SW 1271 (cell line): Measurements from ENCODE around the gene LRRC8C.

Source experiments
- DNase-seq, 2 experiments: peaks; one replicate each; lab custom pipeline; 2025; lab: John Stamatoyannopoulos, UW

Gene LRRC8C

DNA sequence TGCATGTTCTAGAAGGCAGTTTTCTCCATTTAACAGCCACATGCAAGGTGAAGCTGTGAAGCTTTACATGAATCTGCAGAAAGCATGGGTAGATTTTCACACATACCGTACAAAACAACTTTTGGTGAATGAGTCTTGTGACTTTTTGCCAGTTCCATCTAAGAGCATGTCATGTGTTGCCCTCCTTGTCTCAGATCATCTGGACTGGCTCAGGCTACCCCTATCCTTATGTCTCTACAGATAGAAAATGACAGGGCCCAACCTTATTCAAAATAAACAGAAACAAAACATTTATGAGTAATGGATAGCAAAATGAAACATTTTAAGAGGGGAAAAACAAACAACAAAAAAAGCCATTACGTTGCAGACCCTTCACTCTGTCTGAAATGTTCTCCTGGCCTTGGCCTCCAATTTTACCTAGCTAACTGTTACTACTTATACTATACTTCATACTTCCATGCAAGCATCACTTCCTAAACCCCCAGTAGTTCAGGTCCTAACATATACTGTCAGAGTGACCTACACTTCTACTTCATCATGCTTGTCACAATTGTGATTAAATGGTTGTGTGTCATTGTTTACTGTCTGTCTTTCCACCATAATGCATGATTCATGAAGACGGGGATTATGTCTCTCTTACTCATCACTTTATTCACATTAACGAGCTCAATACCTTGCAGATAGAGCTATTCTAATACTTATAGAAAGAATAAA, 39.0 kb downstream of the LRRC8C start:
- DNase-seq = no peak

DNA sequence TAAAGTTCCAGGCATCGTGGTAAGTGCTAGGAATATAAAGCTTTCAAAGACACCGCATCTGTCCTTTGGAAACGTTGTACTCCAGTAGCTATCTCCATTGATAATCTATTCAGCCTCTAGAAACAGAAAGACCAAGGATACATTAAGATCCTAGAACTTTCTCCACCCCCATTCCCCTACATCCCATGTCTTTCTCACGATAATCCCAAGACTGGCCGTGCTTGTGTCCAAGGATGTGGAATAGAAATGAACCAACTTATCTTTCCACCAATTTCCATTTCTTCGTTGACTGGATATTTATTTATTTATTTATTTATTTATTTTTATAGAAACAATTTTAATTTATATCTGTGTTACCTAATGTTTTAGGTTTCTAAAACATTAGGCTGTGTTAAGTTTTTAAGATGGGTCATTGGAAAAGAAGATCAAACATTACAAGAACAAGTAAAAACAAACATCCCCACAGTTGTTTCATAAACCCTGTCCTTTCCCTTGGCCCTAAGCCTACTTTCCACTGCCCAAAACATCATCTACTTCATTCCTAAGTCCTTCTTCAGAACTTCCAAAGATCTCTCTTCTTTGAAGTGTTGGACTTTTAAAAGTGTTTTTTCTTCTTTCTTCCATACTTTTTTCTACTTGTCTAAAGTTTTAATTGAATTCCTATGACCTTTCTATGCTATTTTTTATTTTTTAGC, 39.7 kb downstream of the LRRC8C start:
- DNase-seq = no peak

DNA sequence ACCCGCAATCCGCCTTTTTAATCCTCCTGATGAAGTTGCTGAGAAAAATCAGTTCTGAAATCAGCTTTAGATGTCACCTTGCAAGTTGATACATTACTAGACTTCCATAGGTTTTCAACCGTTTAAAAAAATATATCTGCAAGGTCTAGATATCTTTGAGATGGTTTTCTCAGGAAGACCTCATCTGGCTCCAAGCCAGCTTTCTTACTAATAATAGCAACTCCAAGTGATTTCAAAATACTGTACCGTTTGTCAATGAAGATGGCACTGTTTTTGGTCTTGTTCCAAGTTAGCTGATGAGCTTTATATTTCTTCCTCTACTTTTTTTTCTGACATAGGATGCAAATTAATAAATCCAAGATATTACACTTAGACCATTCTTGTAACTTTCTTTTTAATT, 40.3 kb downstream of the LRRC8C start:
- no peak for DNase-seq

DNA sequence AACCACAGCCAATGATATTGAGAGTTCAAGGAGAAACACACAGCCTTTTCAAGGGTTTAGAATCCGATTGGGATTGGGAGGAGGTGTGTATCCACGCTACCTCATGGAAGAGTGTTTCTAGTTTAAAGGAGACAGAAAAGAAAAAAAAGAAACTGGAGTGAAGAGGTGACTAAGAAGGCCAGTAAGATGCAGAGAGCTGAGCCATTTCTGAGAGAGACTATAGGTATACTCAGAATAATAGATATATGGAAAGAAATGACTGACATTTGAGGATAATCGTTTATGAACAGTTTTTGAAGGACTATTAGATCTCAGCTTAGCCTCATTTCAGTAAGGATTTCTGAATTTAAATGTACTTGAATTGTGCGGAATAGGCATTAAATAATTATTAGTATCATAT, 42.8 kb downstream of the LRRC8C start:
- no peak for DNase-seq

DNA sequence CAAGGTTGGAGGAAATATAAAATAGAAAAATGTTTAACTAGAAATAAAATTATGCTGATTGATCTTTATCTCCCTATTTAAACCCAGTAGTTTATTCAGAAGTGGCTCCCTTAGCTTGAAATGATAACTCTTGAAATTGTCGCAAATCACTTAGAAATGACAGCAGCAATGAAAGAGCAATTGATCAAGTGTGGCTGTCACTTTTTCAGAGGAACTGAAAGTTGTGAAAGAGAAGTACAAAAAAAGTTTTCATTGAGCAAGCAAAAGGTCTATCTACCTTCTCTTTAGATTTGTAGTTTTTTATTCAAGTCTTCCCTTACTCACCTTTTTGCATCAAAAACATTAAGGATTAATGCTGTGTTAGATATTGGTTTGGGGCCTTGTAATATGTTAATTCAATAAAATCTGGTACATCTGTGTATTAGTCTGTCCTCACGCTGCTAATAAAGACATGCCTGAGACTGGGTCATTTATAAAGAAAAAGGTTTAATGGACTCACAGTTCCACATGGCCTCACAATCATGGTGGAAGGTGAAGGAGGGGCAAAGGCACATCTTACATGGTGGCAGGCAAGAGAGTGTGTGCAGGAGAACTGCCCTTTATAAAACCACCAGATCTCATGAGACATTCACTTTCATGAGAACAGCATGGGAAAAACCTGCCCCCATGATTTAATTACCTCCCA, 48.3 kb downstream of the LRRC8C start:
- no peak for DNase-seq

- no peak for DNase-seq
These were observed 49.7 kb downstream of the LRRC8C start for GRCh38 chr1:89682611-89683010.

GRCh38 chr1:89685461-89685860, 52.5 kb downstream of the LRRC8C start:
- DNase-seq = no peak

DNA sequence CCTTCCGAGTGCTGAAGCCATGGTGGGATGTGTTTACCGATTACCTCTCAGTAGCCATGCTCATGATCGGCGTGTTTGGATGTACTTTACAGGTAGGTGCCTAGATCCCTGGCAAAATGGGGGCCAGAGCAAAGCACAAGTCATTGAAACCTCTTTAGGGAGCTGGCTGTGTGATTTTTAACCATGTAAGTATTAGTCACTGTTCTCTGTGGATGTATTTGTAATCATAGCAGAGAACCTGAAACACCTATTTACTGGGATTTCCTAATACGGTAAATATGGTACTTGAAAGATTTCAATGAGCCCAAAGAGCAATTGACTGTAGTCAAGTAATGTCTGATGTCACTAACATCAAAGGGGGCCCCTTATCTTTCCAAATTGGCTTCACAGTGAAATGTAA, 53.6 kb downstream of the LRRC8C start:
- DNase-seq = no peak

DNA sequence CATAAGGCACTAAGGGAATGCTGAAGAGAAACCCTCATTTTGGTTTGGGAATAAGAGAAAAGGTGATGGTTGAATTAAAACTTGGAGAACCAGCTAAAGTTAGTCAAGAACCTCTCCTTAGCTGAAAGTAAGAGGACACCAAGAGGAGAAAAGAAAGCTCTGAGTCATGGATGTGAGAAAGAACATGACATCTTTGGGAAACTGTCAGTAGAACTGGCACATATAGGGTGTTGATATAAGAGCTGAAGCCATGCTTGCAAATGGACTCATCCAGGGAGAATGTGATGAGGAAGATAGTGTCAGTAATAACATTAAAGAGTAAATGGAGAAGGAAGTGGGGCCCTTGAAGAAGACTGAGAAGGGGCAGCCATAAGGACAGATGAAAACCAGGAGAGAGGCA, 54.3 kb downstream of the LRRC8C start:
- DNase-seq = no peak

DNA sequence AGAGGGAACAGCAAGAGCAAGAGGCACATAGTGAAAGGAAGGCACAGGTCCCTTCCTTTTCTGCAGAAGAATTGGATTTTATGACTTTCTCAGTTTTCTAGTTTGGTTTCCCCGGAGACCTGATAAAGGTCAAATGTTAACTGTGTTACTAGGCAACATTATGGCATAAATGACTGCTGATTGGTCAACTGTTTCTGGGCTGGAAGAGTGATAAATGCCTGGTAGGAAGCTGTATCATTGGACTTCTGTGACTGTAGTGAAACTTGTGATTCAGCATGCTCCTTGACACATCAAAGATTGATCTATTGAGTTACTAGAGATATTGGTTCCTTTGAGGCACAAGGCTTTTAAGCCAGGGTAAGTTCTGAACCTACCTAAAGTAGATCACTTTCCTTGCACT, 55.7 kb downstream of the LRRC8C start:
- DNase-seq = no peak

DNA sequence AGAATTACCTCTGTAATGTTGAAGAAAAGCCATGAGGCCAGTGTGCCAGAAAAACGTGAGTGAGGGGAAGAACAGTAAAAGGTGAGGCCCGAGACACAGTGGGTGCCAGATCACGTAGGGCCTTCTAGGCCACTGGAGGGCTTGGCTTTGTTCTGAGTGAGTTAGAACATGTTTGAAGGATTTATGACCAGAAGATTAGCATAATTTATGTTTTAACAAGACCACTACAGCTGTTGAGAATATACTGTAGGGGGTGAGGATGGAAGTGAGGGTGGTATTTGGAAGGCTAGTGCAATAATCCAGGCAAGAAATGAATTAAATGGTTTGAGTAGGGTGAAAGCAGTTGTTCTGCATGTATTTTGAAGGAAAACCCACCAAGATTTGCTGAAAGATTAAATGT, 56.3 kb downstream of the LRRC8C start:
- no peak for DNase-seq

DNA sequence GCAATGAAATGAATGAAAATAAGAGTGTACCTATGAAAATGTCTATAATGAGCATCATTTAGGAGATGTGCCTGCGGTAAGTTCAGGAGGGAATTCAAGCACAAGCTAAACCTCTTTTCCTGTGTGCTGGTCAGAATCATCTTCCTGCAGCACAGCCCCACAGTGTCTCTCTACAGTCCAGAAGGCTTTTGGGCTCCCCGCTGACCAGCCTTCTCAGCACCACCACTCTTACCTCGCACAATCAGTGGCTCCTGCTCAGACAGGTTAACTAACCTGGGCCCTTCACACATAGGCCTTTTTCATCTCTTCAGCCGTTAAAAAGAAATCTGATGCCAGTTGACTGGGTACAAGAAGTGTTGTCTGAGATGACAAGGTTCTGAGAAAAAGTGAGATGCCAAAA, 57.7 kb downstream of the LRRC8C start:
- DNase-seq = no peak

GRCh38 chr1:89692601-89693521, 59.9 kb downstream of the LRRC8C start:
- no peak for DNase-seq

DNA sequence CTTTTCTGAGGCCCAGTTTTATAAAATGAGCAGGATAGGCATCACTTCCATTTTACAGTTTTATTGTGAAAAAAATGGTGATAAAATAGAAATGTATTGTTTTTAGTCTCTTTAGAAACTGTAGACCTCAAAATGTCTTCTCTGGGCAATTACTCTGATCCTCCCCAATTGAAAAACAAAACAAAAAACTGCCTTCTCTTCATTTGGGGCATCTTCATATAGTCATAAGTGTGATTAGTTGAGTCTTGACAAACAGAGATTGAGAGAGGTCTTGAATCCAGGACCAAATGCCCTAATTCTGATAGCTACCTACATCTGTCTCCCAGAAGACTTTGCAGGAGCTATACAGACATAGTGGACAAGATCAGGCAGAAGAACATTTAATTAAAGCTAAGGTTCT, 62.9 kb downstream of the LRRC8C start:
- no peak for DNase-seq

GRCh38 chr1:89697383-89697782, 64.5 kb downstream of the LRRC8C start:
- no peak for DNase-seq

GRCh38 chr1:89698020-89698560, 65.2 kb downstream of the LRRC8C start:
- DNase-seq = no peak

- DNase-seq = no peak
These were observed 65.7 kb downstream of the LRRC8C start for GRCh38 chr1:89698624-89699023.

GRCh38 chr1:89699451-89699986, 66.6 kb downstream of the LRRC8C start:
- DNase-seq = no peak

DNA sequence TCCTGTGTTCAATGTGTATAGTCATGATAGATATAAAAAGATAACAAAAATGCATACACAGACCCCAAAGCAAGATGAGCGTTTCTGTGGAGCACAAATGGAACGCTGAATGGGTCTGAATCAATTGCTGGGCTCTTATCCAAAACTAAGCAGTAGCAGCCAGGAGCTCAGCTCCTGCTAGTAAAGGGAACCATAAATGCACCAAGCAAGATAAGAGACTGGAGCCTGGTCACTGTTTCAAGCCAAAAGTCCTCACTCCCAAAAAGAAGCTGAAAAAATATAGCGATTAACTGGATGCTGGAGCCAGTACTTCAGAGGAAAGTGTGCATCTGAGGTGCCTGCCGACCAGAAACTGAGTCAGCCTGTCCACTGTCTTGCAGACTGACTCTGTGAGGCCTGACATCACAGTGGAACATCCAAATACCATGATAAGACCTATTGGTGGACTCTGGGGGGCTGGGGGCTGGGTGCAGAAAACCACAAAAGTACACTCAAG, 68.9 kb downstream of the LRRC8C start:
- no peak for DNase-seq

GRCh38 chr1:89702520-89703045, 69.7 kb downstream of the LRRC8C start:
- DNase-seq = no peak

DNA sequence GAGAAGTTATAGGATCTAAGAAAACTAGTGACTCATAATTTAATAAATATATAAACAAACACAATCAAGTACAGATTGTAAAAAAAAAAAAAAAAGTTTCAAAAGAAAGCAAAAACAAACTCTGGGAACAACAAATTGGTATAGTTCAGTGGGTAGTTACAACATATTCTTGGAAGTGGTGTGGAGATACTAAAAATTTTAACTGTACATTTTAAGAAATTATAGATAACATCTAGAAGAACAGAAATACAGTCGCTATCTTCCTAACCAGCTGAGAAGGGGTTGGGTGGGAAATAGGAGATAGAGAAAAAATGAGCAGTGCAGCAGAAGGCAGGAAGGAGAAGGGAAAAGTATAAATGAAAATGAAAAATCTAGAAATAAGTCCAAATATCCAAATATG, 70.5 kb downstream of the LRRC8C start:
- DNase-seq = no peak
